Measurements from ENCODE around the gene FXN.
"Not testable (repeated sequence)": the region's sequence is repeated elsewhere in the genome, so short reads cannot be mapped to it uniquely, and the experiment has no call there.

Gene FXN

DNA sequence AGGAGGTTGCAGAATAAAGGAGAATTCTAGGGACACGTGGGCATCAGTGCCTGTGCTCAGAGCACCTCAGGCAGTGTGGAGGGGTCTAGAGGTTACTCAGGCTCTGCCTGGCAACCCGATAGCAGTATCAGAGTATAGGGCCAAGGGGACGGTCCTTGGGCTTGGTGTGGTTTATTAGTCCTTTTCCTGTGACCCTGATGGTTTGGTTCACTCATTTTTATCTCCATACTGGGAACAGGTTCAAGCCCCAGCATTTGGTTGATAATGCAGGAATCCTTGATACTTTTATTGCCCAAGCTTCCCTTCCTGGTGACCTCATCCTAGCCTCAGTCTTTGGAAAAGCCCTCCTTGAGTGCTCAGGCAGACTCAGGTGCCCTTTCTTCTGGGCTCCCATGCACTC, 35.5 kb downstream of the FXN start:
- DNase-seq, result no peak

DNA sequence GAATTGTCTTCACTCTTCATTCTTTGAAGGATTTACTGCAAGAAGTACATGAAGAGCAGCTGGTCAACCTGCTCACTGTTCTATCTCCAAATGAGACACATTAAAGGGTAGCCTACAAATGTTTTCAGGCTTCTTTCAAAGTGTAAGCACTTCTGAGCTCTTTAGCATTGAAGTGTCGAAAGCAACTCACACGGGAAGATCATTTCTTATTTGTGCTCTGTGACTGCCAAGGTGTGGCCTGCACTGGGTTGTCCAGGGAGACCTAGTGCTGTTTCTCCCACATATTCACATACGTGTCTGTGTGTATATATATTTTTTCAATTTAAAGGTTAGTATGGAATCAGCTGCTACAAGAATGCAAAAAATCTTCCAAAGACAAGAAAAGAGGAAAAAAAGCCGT, 37.6 kb downstream of the FXN start:
- no peak for DNase-seq

DNA sequence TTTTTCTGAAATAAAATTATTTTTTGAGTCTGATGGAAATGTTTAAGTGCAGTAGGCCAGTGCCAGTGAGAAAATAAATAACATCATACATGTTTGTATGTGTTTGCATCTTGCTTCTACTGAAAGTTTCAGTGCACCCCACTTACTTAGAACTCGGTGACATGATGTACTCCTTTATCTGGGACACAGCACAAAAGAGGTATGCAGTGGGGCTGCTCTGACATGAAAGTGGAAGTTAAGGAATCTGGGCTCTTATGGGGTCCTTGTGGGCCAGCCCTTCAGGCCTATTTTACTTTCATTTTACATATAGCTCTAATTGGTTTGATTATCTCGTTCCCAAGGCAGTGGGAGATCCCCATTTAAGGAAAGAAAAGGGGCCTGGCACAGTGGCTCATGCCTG, 39.2 kb downstream of the FXN start:
- no peak for DNase-seq

DNA sequence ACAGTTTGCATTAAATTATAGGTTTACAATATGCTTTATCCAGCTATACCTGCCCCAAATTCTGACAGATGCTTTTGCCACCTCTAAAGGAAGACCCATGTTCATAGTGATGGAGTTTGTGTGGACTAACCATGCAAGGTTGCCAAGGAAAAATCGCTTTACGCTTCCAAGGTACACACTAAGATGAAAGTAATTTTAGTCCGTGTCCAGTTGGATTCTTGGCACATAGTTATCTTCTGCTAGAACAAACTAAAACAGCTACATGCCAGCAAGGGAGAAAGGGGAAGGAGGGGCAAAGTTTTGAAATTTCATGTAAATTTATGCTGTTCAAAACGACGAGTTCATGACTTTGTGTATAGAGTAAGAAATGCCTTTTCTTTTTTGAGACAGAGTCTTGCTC, 41.0 kb downstream of the FXN start:
- DNase-seq, result no peak

DNA sequence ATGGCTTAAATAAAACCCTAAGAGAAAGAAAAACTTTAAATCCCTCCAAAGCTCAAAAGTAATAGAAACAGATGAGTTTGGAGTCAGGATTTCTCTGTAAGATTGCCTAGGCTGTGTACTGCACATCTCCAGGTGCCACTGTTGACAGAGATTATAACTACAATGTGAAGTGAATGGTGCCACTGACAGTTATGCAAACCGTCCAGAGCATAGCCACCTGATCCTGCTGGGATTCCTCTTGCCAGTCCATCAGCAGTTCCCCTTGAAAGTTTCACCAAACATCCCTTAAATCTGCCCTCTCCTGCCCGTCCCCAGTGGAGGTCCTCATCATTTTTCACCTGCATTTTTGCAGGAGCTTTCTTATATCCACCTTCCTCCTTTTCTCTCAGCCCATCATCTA, 42.5 kb downstream of the FXN start:
- no peak for DNase-seq

DNA sequence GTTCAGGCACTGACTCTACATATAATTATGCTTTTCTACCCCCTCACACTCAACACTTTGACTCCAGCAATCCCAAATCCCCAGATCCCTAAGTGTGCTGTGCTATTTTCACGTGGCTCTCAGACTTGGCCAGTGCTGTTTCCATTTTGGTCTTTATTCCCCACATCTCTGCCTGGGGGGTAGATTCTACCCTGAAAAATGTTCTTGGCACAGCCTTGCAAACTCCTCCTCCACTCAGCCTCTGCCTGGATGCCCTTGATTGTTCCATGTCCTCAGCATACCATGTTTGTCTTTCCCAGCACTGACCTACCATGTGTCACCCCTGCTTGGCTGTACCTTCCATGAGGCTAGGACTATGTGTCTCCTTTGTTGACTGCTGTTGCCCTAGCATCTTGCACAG, 43.0 kb downstream of the FXN start:
- peak; percentile 26 for DNase-seq

DNA sequence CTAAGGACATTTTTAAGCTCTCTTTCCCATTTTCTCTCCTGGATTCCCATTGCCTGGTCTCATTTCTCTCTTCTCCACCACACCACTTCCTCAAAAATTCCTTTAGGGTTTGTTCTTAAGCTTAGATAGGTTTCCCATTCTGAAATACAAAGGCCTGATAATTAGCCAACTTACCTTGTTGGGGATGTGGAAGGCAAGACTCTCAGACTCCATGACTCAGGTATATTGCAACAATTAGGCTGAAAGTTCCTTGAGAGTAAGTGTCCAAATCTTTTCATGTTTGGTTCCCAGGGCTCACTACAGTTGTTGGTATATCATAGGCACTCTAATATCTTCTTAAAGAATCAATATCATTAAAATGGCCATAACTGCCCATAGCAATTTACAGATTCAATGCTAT, 43.6 kb downstream of the FXN start:
- DNase-seq, result no peak

DNA sequence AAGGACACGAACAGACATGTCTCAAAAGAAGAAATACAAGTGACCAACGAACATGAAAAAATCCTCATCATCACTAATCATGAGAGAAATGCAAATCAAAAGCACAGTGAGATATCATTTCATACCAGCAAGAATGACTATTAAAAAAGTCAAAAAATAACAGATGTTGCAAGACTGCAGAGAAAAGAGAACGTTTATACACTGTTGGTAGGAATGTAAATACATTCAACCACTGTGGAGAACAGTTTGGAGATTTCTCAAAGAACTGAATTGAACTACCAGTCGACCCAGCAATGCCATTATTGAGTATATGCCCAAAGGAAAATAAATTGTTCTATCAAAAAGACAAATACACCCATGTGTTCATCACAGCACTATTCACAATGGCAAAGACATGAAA, 45.7 kb downstream of the FXN start:
- no peak for DNase-seq

DNA sequence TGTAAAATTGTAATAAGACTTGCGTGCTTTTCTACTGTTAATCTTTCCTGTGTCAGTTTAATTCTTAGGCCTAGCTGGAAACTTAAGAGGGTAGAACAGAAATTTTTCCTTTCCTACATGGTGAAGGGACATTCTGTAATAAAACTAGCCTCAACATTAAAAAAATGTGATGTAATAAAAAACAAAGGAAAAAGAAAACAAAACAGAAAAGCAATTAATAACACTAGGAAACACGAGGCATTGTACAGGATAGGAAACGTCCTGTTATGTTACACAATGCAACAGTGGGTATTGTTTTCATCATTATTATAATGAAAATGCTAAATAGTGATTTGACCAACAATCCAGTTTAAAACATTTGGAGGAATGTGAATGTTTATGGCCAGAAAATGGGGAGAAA, 47.8 kb downstream of the FXN start:
- no peak for DNase-seq

DNA sequence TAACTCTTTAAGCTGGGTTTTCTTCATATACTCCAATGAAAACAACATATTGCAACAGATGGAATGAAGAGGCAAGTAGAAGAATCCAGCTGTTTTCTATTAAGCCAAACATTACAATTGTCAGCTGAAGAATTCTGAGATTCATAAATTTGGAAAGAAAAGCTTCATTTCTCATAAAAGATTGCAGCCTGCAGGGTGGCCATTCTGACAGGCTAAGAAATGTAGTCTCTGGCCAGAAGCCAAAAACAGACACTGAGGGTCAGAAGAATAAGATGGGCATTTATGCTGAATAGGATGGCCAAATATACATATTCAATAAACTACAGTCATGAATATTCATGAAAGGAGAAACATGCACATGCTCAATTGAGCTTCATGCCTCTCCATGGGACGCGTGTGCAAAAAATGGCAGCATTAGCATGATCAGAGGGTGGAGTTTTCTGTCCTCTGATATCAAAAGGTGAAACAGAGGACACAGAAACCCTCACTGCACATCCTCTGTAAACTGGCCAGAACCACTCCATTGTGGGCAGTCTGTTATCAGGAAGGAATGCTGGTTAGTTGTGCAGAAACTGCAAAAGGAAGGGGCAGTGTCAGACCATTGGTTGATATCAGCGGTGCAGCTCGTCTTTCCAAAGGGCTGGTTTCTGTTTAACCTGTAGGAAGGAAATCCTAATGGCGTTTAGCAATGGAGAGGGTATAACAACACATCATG, 50.2 kb downstream of the FXN start:
- peak; percentile 41 for DNase-seq

DNA sequence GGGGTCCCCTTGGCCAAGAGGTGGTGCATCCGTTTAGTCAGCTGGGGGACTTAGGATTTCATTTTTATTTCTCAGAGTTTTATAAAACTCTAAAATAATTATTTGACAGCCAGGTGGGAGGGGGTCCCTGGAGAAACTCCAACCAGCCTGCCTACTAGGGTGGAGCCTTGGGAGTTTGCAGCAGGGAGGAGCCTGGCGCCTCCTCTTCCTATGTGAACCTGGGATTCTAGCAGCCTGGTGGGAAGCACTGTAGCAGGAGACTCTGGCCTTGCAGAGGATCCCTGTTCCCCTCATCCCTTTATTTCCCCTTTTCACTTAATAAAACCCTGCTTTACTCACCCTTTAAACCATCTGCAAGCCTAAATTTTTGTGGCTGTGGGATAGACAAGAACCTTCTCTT, 50.8 kb downstream of the FXN start:
- DNase-seq, result no peak

DNA sequence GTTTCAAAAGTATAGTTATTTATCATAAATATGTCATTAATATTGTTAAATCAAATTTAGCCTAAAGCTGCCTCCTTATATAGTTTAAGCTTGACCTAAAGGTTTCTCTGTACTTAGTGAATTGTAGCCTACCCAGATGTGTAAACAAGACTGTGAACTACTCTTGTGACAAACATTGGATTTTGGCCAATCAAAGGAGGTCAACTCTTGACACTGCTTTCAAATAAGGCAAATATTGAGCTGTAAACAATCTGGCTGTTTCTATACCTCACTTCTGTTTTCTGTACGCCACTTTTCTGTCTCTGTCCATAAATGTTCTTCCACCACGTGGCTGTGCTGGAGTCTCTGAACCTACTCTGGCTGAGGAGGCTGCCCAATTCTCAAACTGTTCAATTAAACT, 51.2 kb downstream of the FXN start:
- DNase-seq, result no peak

DNA sequence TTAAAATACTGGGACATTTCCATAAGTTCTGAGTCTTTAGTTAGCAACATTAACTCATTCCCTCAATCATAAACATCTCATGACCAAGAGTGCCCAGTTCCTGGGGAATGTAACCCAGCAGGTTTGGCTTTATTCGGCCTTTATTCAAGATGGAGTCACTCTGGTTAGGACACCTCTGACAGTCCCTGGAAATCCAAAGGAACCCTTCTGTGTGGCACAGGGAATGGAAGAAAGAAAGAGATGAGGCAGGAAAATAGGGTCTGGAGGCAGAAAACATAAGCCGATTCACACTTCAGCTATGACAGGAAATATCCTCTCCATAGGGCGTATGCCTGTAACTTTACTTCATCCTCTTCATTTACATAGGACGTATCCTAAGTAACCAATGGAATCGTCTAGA, 53.5 kb downstream of the FXN start:
- DNase-seq, result no peak

DNA sequence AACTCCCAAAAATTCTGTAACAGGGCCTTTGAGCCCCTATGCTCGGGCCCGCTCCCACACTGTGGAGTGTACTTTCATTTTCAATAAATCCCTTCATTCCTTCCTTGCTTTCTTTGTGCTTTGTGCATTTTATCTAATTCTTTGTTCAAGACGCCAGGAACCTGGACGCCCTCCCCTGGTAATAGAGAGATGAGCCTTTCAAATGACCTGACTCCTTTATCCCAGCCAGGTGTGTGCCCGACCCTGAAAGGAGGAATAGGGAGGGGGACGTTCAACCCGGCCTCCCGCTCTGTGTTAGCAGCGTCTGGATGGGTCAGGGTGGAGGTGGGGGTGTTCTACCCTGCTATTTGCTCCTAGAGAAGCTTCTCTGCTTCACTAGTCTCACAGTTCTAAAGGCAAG, 53.9 kb downstream of the FXN start:
- DNase-seq, result no peak

DNA sequence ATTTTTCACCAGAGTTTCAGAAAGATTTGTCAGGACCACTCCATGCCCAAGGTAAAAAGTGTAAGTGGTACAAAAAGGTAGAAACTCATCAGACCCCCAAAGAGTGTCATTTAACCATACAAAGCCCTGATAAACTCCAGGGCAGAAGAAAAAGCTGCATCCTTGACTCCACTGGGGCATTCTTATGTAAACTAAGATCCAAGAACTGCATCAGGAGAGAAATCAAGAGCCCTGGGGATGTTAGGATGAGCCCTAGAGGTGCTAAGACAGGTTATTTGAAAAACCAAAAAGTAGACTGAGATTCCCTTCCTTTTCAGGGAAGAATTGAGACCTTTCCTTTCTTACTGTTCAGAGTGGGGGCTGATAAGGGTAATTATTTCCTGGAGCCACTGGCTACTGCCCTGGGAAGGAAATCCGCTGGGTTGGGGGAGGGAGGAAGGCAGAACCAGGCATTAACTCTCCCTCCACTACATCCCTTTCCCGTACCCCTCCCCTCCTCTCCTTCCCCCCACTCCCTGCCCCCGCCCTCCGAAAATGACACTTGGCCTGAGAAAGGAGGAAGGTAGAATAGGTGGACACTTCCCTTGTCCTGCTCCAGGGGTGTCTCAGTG, 54.7 kb downstream of the FXN start:
- DNase-seq, result no peak

DNA sequence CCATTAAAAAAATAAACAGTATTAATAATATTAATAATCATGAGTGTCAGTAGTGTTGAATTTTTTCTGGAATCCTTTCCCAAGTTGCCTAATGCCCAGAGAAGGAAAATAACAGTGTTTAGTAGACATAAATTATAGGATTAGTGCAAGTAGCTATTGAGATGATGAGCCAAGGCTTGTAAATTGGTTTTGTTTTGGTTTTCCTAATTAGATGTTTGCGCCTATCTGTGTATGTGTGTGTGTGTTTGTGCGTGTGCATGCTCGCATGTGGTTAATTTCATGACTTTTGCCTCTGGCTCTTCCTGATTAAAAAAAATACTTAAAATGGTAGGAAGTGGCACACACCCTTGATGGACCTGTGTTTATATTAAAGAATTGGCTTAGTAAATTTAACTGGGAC, 55.4 kb downstream of the FXN start:
- DNase-seq, result no peak

DNA sequence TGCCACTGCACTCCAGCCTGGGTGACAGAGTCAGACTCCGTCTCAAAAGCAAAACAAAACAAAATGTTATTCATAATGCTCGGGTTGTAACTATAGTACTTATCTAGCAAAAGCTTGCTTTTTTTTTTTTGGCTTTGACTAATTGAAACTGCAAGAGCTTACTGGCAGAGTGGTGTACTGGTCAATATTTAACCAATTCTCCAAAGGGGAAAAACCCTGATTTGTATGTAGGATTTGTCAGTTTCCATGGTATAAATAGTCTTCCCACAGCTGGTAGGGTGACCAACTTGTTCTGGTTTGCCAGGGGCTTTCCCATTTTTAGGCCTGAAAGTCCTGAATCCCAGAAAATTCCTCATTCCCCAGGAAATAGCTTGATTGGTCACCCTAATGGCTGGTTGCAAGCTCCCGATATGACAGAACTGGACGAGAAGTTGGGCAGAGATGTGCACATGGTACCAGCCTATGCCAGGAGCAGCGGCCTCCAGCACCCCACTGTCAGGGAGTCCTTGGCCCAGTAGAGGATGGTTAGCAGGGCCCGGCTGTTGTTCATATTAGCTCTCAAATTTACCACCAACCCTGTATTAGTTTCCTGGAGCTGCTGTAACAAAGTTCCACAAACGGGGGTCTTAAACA, 58.0 kb downstream of the FXN start:
- no peak for DNase-seq

DNA sequence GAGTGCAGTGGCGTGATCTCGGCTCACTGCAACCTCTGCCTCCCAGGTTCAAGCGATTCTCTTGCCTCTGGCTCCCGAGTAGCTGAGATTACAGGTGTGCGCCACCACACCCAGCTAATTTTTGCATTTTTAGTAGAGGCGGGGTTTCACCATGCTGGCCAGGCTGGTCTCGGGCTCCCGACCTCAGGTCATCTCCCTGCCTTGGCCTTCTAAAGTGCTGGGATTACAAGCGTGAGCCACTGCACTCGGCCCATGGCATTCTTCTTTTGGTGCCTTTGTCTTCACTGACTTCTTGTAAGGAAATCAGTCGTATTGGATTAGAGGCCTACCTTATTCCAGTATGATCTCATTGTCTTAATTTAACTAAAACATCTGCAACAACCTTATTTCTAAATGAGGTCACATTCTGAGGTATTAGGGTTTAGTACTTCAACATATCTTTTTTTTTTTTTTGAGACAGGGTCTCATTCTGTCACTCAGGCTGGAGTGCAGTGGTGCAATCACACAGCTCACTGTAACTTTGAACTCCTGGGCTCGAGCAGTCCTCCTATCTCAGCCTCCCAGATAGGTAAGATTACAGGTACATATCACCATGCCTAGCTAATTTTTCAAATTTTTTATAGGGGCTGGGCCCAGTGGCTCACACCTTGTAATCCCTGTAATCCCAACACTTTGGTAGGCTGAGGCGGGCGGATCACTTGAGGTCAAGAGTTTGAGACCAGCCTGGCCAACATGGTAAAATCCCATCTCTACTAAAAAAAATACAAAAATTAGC, 59.0 kb downstream of the FXN start:
- DNase-seq, result not testable (repeated sequence)

DNA sequence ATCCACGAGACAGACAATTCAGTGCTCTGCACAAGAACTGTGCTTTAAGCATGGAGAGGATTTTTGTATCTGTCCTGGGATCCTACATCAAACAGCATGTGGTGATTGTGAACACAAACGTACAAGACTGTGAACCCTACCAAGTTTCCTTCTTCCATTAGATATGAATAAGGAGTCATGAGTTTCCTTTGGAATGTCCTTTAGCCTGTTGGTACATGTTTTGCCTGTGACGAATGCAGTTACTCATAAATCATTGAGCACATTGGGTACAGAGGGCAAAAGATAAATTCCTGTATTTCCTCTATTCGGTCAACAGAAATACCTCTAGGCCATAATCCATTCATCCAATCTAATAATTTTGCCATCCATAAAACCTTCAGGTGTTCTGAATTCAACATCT, 61.5 kb downstream of the FXN start:
- DNase-seq, result peak; percentile 85

DNA sequence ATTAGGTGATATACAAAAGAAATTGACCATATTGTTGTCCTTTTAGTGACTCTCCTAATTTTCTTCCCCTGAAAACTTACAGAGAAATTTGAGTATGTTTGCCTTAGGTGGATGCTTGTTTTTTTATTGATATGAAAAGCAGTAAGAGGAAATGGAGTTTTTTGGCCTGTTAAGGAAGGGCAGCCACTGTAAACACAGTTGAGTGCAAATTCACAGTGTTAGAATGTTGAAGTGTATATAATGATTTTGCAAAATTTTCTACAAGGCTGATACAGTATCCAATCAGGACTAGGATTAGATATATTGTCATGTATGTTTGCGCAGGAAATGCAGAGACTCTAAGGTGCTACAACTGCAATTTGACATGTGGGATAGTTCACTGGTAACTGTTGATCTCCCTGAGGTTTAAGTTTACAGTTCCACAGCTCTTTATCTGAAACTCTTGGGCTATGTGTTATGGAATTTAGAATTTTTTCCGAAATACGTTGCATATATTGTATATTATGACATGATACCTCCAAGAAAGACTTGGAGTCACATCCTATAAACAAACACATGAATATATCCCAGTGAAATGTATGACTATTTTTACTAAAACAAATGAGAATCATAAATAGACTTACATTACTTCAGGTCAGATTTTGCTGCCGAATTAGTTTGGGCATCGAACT, 62.5 kb downstream of the FXN start:
- no peak for DNase-seq

DNA sequence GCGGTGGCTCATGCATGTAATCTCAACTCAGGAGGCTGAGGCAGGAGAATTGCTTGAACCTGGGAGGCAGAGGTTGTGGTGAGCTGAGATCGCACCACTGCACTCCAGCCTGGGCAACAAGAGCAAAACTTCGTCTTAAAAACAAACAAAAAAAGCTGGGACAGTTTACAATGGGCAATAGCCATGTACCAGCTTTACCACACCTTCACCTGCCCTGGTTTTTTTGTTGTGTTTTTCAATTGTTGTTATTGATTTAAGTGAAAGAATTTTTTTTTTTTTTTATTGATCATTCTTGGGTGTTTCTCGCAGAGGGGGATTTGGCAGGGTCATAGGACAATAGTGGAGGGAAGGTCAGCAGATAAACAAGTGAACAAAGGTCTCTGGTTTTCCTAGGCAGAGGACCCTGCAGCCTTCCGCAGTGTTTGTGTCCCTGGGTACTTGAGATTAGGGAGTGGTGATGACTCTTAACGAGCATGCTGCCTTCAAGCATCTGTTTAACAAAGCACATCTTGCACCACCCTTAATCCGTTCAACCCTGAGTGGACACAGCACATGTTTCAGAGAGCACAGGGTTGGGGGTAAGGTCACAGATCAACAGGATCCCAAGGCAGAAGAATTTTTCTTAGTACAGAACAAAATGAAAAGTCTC, 67.9 kb downstream of the FXN start:
- not testable (repeated sequence) for DNase-seq

DNA sequence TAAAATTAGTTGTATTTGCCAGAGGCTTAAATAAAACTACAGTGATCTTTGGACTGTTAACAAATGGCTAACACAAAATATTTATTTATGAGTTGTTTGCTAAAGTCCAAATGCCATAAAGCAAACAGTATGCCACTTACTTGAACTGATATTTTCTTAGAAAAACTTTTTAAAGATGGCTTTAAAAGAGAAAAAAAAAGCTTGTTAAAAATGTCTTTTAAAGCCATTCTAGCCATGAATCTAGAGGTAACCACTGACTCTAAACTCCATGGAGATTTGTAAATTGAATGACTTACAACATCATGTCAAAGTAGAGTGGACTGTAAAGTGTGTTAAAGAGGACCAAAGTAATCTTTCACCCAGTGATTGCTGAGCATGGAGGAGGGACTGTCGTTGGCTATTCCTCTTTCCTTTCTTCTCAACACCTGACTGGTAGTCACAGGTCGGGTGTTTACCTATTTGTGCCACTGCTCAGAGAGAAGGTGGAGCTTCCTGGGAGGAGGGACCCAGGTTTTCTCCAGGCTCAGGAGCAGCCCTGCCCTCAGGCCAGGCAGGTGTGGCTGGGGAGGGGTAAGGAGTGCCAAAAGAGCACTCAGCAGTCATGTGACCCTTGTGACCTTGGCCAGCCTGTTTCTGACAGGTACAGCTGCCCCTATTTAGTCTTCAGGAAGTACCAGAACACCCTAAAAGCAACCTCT, 69.4 kb downstream of the FXN start:
- no peak for DNase-seq
